Thoracic aorta (tissue), 2 donors: ENCODE measurements around the gene PUM2. TPM values are rescaled to one million over a fixed set of nuclear protein-coding genes. Genes with fewer than 3 reads are reported as not detected.

ENCODE experiments used
- ATAC-seq: fragments of 150-250 bp; one replicate; pipeline ENCODE4 v1.8.0; 2017; ENCODE audit warnings: low read depth; ENCODE audit not compliant: insufficient number of reproducible peaks, low FRiP score
- DNase-seq: peaks from one replicate; pipeline ENCODE4 v3.0.0-alpha.2; 2020; ENCODE audit warnings: low spot score
- H3K27ac ChIP-seq, 2 donors: fragments of 200-600 bp; sonication (generic); 1 replicate in 1 of 2; 2 replicates in 1 of 2; pipeline ENCODE4 v1.5.1; 2016; ENCODE audit warnings: mild to moderate bottlenecking in 2 of 2, moderate library complexity in 2 of 2
- H3K27me3 ChIP-seq: fragments of 200-600 bp; sonication (generic); replicated peaks from 2 replicates; pipeline ENCODE4 v1.6.0; 2016; ENCODE audit warnings: mild to moderate bottlenecking; ENCODE audit not compliant: insufficient read depth
- H3K36me3 ChIP-seq: fragments of 200-600 bp; sonication (generic); one replicate; pipeline ENCODE4 v1.5.1; 2016
- H3K4me1 ChIP-seq, 2 donors: fragments of 200-600 bp; sonication (generic); 1 replicate in 1 of 2; 2 replicates in 1 of 2; pipeline versions ENCODE4 v1.5.1 to v1.6.0; 2016; ENCODE audit warnings: low read depth in 2 of 2, mild to moderate bottlenecking in 1 of 2; ENCODE audit not compliant: control insufficient read depth in 1 of 2
- H3K4me3 ChIP-seq: fragments of 200-600 bp; sonication (generic); 2 replicates; pipeline ENCODE4 v1.5.1; 2016; ENCODE audit warnings: mild to moderate bottlenecking
- H3K9me3 ChIP-seq: fragments of 200-600 bp; sonication (generic); 2 replicates; pipeline ENCODE4 v1.5.1; 2016
- CTCF ChIP-seq: fragments of 200-600 bp; sonication (generic); IDR thresholded peaks from one replicate; pipeline ENCODE4 v1.5.1; 2019; ENCODE audit warnings: antibody characterized with exemption
- total RNA-seq, 2 donors: library from RNA; depleted of rRNA; stranded (reverse); fragments of >200 nt; gene quantifications; one replicate each; pipeline versions ENCODE4 v1.1.0 to v1.2.3, GENCODE V29; 2016

Gene PUM2
- total RNA-seq, 2 donors from 2014 or later: 45.4 to 88.7 TPM

- no peaks in the 10 kb centered on the region for H3K4me1 ChIP-seq
- H3K27ac ChIP-seq: no peak overlapping the region
- ATAC-seq: no peak
- no peak for TF ChIP-seq CTCF
- no peaks in the 10 kb centered on the region for H3K9me3 ChIP-seq
- H3K4me3 ChIP-seq: no peak overlapping the region
- H3K36me3 ChIP-seq: no peaks in the 10 kb centered on the region
- H3K27me3 ChIP-seq: no peaks in the 10 kb centered on the region
- DNase-seq: no peak
Observed at GRCh38 chr2:20215183-20216040, 135.2 kb downstream of the PUM2 start.

GRCh38 chr2:20214566-20215182 is 136.0 kb downstream of the PUM2 start:
- no peak for DNase-seq
- H3K27me3 ChIP-seq: no peaks in the 10 kb centered on the region
- no peak for ATAC-seq
- no peaks in the 10 kb centered on the region for H3K4me1 ChIP-seq
- H3K4me3 ChIP-seq: no peak overlapping the region
- TF ChIP-seq CTCF: no peak
- H3K9me3 ChIP-seq: no peaks in the 10 kb centered on the region
- no peak overlapping the region for H3K27ac ChIP-seq
- H3K36me3 ChIP-seq: no peaks in the 10 kb centered on the region

GRCh38 chr2:20213651-20214565 is 136.7 kb downstream of the PUM2 start:
- ATAC-seq: no peak
- H3K27me3 ChIP-seq: no peaks in the 10 kb centered on the region
- no peak for DNase-seq
- H3K36me3 ChIP-seq: no peaks in the 10 kb centered on the region
- H3K27ac ChIP-seq: no peak overlapping the region
- no peak overlapping the region for H3K4me3 ChIP-seq
- H3K9me3 ChIP-seq: no peaks in the 10 kb centered on the region
- H3K4me1 ChIP-seq: no peaks in the 10 kb centered on the region
- no peak for TF ChIP-seq CTCF

- no peaks in the 10 kb centered on the region for H3K4me1 ChIP-seq
- no peaks in the 10 kb centered on the region for H3K36me3 ChIP-seq
- H3K27ac ChIP-seq: no peak overlapping the region
- no peaks in the 10 kb centered on the region for H3K27me3 ChIP-seq
- DNase-seq (no peak), ATAC-seq (no peak)
- H3K9me3 ChIP-seq: no peaks in the 10 kb centered on the region
- no peak overlapping the region for H3K4me3 ChIP-seq
- no peak for TF ChIP-seq CTCF
Observed at GRCh38 chr2:20212871-20213503, 137.7 kb downstream of the PUM2 start.
